Activated B cell treated with CpG ODN at 0.5 μM for 24 hours (primary cell): ENCODE results near the gene SH3RF3. TPM values are rescaled to one million over a fixed set of nuclear protein-coding genes. Genes with fewer than 3 reads are reported as not detected.

Experiments used
- ATAC-seq: fragments of 200-7000 bp; cut with Tn5 transposase; one replicate; pipeline ENCODE4 v1.10.0; 2021; ENCODE audit warnings: low read depth, mild to moderate bottlenecking, moderate library complexity
- CTCF ChIA-PET: fragments of 350-600 bp; sonication (Branson Sonifier 250); formaldehyde crosslinking; loops from one replicate; lab custom pipeline; 2021; ENCODE audit warnings: antibody characterized with exemption; lab: Charles Lee
- POLR2A ChIA-PET: fragments of 350-600 bp; sonication (Branson Sonifier 250); formaldehyde crosslinking; loops from one replicate; lab custom pipeline; 2021; ENCODE audit warnings: antibody characterized with exemption; lab: Charles Lee
- DNase-seq: peaks from one replicate; pipeline ENCODE4 v3.0.0; 2022
- H3K27ac Mint-ChIP-seq: one replicate; pipeline ENCODE4 v1.8.0; 2020; ENCODE audit warnings: mixed read lengths
- H3K27me3 Mint-ChIP-seq: one replicate; pipeline ENCODE4 v1.8.0; 2021; ENCODE audit warnings: mixed read lengths
- H3K36me3 Mint-ChIP-seq: one replicate; pipeline ENCODE4 v1.8.0; 2021; ENCODE audit warnings: low read depth, mixed read lengths
- H3K4me1 Mint-ChIP-seq: one replicate; pipeline ENCODE4 v1.8.0; 2021; ENCODE audit warnings: mixed read lengths
- H3K4me3 Mint-ChIP-seq: one replicate; pipeline ENCODE4 v1.8.0; 2020; ENCODE audit warnings: mild to moderate bottlenecking, mixed read lengths
- H3K9me3 Mint-ChIP-seq: one replicate; pipeline ENCODE4 v1.8.0; 2020; ENCODE audit warnings: mixed read lengths
- intact Hi-C: fragments of 100-400 bp; cut with micrococcal nuclease; formaldehyde crosslinking; loops from one replicate; pipeline ENCODE4 v1.15.1; 2024
- total RNA-seq: library from RNA; stranded (reverse); gene quantifications from 2 replicates; pipeline ENCODE4 v1.2.3, GENCODE V29; 2022
- TF ChIP-seq, protein P1 (sequence below): fragments of 200-600 bp; IDR thresholded peaks from one replicate; pipeline ENCODE4 v1.8.0; 2022; ENCODE audit warnings: antibody characterized with exemption, mild to moderate bottlenecking

Gene SH3RF3
- total RNA-seq, 1 donor from 2014 or later, result 0.09 TPM

DNA sequence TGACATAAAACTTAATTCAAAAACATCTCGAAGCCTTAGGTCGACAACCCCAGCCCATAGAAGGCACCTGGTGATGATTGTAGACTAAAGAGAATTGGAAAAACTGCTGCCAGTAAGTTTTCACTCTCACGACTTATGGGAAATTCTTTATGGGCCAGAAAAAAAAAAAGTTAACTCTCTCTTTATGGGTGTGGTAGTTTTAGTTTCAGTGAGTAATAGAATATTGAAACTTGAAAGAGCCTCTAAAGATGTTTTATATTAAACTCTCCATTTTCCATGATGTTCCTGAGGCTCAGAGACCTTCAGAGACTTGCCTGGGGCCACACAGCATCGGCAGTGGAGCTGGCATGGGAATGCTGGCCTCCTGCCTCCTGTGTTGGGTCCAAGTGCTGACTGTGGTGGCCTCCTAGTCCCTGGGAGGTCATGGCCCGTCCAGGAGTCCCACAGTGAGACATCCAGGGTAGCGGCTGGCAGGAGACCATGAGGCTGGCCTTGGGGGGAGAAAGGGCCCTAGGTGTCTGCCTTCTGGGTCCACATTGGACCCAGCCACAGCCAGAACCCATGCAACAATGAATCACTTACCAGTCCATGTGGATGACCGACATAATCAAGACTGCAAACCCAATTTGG, 325.9 kb downstream of the SH3RF3 start:
- ChIA-PET CTCF (no interaction called here), POLR2A (no interaction called here)
- Mint-ChIP-seq H3K4me3 (no peak overlapping the region), H3K4me1 (peaks cover 7% of the 10 kb centered on the region), H3K9me3 (no peaks in the 10 kb centered on the region), H3K27me3 (no peaks in the 10 kb centered on the region), H3K36me3 (no peaks in the 10 kb centered on the region), H3K27ac (no peak overlapping the region)
- intact Hi-C loops, result no loop called here
- DNase-seq (no peak), ATAC-seq (no peak)
- TF ChIP-seq, protein P1, sequence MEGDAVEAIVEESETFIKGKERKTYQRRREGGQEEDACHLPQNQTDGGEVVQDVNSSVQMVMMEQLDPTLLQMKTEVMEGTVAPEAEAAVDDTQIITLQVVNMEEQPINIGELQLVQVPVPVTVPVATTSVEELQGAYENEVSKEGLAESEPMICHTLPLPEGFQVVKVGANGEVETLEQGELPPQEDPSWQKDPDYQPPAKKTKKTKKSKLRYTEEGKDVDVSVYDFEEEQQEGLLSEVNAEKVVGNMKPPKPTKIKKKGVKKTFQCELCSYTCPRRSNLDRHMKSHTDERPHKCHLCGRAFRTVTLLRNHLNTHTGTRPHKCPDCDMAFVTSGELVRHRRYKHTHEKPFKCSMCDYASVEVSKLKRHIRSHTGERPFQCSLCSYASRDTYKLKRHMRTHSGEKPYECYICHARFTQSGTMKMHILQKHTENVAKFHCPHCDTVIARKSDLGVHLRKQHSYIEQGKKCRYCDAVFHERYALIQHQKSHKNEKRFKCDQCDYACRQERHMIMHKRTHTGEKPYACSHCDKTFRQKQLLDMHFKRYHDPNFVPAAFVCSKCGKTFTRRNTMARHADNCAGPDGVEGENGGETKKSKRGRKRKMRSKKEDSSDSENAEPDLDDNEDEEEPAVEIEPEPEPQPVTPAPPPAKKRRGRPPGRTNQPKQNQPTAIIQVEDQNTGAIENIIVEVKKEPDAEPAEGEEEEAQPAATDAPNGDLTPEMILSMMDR, result no peak

DNA sequence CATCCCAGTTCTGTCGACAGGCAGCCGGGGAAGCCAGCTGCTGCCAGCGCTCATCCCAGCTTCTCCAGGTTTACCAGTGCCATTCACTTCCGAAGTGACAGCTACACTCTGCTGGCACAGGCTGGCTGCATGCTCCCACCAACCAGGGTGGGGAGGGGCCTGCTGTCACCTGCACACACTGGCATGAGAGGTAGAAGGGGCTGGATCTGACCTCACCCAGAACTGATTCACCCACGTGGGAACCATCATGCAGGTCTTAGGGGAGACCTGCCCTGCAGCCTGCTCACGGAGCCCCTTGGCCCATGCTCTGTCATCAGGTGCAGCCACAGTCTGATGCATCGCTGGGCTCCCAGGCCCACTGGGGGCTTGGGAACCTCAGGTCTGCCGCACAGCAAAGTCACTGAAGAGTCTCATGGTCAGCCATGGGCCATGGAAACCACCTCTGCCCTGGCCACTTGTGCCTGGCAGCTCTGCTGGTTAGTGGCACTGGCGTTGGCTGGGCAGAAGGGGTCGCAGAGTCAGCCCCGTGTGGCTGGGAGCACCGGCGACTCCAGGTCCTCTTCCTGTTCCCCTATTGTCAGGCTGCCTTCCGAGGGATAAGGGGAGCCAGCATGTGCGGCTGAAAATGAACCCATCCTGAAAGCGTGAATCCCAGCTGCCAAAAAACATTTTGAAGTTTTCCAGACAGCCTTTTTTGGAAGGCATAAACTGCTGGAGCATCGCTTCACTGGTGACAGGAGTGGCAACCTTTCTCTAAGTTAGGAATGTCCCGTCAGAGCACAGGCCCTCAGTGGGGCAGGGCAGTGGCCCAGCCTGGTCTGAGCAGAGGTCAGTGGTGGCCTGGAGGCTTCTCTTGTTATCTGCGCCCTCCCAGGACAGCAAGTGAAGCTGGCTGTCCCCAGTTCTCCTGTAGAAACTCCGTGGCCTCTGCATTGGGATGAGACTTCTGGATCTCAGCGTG, 327.0 kb downstream of the SH3RF3 start:
- CTCF ChIA-PET, result no interaction called here

DNA sequence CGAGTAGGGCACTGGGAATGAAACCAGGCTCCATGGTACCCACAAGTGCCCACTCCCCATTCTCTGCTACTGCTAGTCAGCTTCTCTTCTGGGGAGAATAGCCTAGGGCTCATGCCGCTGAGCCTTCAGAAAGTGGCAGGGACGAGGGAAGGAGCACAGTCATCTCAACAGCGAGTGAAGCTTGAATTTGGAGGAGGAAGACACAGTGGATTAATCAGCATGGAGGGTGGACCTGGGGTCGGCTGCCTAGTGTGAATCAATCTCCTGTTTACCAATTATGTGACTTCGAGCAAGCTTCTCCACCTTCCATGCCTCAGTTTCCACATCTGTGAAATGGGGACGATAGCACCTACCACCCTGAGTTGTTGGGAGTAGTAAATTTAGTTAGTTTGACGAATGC, 327.8 kb downstream of the SH3RF3 start:
- intact Hi-C loops, result no loop called here
- Mint-ChIP-seq H3K9me3 (no peaks in the 10 kb centered on the region), H3K27me3 (no peaks in the 10 kb centered on the region), H3K4me1 (peaks cover 7% of the 10 kb centered on the region), H3K27ac (no peak overlapping the region), H3K36me3 (no peaks in the 10 kb centered on the region), H3K4me3 (no peak overlapping the region)
- TF ChIP-seq, protein P1, result no peak
- ATAC-seq, result no peak
- POLR2A ChIA-PET, result no interaction called here
- CTCF ChIA-PET, result no interaction called here
- DNase-seq, result no peak

More for the DNA sequence above, 327.0 kb downstream of the SH3RF3 start:
- ATAC-seq (no peak), DNase-seq (no peak)
- Mint-ChIP-seq H3K36me3 (no peaks in the 10 kb centered on the region), H3K27ac (no peak overlapping the region), H3K9me3 (no peaks in the 10 kb centered on the region), H3K4me1 (peaks cover 7% of the 10 kb centered on the region), H3K27me3 (no peaks in the 10 kb centered on the region), H3K4me3 (no peak overlapping the region)
- intact Hi-C loops, result no loop called here
- POLR2A ChIA-PET, result no interaction called here
- TF ChIP-seq, protein P1, result no peak

DNA sequence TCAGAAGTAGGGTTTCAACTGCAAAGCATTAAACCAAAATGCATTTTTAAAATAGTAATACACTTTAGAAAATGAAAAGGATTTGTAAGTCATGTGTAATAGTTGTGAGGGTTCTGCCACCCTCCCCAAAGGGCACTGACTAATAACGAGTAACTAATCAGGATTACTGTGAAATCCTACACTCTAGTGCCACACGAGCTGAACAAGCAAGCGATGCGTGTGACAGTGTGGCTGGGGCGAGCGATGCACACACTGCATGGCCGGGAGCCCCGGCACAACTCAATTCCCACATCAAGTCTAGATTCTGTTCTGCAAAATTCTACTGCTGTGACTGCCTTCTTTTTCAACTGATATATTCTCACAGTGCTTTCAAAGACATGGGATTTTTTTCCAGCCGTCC, 328.4 kb downstream of the SH3RF3 start:
- Mint-ChIP-seq H3K9me3 (no peaks in the 10 kb centered on the region), H3K36me3 (no peaks in the 10 kb centered on the region), H3K4me3 (no peak overlapping the region), H3K4me1 (peaks cover 7% of the 10 kb centered on the region), H3K27ac (no peak overlapping the region), H3K27me3 (no peaks in the 10 kb centered on the region)
- ATAC-seq, result no peak
- intact Hi-C loops, result no loop called here
- no peak for DNase-seq
- TF ChIP-seq, protein P1, result no peak
- POLR2A ChIA-PET, result no interaction called here
- CTCF ChIA-PET, result no interaction called here

DNA sequence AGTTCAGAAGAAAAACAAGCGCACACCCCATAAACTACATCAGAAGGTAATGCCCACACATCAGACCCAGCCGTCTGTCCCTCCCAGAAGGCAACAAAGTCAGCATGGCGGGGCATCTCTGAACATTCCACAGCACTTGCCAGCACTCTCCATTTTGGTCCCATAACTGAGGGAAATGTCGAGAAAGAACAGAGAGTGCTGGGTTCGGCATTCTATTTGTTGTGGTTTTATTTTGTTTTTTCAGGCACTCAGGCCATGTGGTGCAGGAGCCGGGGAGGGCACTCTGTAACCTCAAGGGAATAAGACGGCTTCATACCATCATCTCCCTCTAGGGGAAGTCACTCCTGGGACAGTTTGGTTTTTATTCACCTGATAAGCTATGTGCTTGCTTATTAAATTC, 328.8 kb downstream of the SH3RF3 start:
- no peaks in the 10 kb centered on the region for H3K27me3 Mint-ChIP-seq
- no peaks in the 10 kb centered on the region for H3K9me3 Mint-ChIP-seq
- TF ChIP-seq, protein P1, result no peak
- ATAC-seq (no peak), DNase-seq (no peak)
- POLR2A ChIA-PET, result no interaction called here
- H3K36me3 Mint-ChIP-seq, result no peaks in the 10 kb centered on the region
- intact Hi-C loops, result no loop called here
- CTCF ChIA-PET, result no interaction called here
- no peak overlapping the region for H3K4me3 Mint-ChIP-seq
- H3K4me1 Mint-ChIP-seq, result peaks cover 7% of the 10 kb centered on the region
- no peak overlapping the region for H3K27ac Mint-ChIP-seq
